Measurements from ENCODE around the gene NIFK.

GRCh38 chr2:121766624-121767023, 29.9 kb upstream of the NIFK start:
- TF ChIP-seq POLR2A (IDR thresholded peaks at IDR 0.05) (no peak), CTCF (IDR thresholded peaks at IDR 0.05) (no peak)

Measured in testis (tissue), 2 donors.